ENCODE data around the gene IFNL3.

The IFNL3 gene

DNA sequence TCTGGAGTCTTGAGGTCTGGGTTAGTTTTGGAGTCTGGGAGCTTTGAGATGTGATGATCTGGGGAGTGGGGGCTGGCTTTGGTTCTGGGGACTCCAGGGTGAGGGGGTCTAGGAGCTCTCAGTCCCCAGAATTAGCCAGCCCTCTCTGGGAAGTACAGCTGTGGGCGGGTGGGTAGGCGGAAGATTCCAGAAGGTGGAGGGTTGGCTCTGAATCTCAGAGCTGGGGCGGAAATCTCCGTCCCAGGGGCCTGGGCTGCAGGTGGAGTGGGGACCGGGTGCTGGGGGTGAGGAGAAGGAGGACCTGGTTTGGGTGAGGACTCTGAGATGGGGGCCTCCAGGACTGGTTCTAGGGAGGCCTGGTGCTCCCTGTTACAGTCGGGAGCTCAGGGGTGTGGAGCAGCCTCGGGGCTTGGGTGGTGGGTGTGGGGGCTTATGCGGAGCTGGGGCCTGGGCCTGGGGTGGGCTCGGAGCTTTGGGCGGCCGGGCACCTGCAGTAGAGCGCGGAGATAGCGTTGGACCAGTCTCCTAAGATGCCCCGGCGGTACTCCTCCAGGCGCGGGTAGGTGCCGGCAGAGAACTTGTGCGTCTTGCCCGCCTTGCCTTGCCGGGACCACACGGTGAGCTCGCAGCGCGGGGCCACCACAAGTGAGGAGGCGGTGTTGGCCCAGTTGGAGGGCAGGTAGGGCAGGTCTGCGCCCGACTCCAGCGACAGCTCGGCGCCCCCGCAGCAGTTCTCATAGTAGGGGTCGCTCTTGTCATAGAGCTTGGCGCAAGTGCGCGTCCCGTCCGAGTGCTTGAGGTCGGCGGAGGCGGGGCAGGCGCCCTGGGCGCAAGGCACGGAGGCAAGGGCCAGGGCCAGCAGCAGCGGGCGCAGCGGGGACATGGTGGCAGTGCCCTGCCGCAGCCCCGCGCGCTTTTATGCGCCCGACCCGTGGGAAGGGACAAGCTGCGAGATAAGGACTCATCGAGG, 41.1 kb downstream of the IFNL3 start, which contains the start of gene SYCN:
TSS of gene SYCN (minus strand) at position 892 of the 970 bp plus-strand sequence. CDS start at position 883, 9 bp downstream.
- Histone ChIP-seq H3K27ac (ENCODE audit: insufficient read depth, low read depth, low read length, poor library complexity, severe bottlenecking) (no peak within 1 kb of the TSS), H3K27me3 (ENCODE audit: control insufficient read depth, insufficient read depth, low read length, poor library complexity, severe bottlenecking) (peaks cover 53% of the 10 kb centered on the region)

DNA sequence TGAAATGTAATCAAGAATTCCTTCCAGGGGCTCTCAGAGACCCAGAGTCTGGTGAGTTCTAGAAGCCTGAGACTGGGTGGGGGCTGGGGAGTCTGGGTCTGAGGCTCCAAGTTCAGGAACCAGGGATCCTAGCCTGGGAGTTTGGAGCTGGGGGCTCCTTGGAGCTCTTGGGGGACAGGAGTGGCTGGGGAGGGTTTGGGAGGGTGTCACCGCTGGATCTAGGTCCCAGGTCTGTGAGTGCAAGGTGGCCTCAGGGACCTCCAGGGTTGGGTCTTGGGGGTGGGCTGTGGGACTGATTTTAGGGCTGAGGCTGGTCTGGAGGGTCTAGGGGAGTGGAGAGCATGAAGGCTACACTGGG, 41.8 kb downstream of the IFNL3 start:
- no peaks in the 10 kb centered on the region for H3K9me3 ChIP-seq (ENCODE audit: control insufficient read depth, low read length)
- H3K36me3 ChIP-seq (ENCODE audit: control insufficient read depth, insufficient read depth, low read length): no peaks in the 10 kb centered on the region
- no peaks in the 10 kb centered on the region for H3K4me1 ChIP-seq (ENCODE audit: control insufficient read depth, insufficient read depth, low read length)
- H3K27me3 ChIP-seq (ENCODE audit: control insufficient read depth, insufficient read depth, low read length, poor library complexity, severe bottlenecking): peaks cover 60% of the 10 kb centered on the region
- H3K4me3 ChIP-seq (ENCODE audit: insufficient read depth, low read depth, low read length): no peak overlapping the region
- no peak overlapping the region for H3K27ac ChIP-seq (ENCODE audit: insufficient read depth, low read depth, low read length, poor library complexity, severe bottlenecking)
- WGBS, 2 experiments: 93 to 100% methylated on average over 1 of the region's 1 CpG

More for the DNA sequence above, 41.1 kb downstream of the IFNL3 start, which contains the start of gene SYCN:
- no peaks in the 10 kb centered on the region for H3K9me3 ChIP-seq (ENCODE audit: control insufficient read depth, low read length)
- no peak within 1 kb of the TSS for H3K4me3 ChIP-seq (ENCODE audit: insufficient read depth, low read depth, low read length)
- H3K36me3 ChIP-seq (ENCODE audit: control insufficient read depth, insufficient read depth, low read length): no peaks in the 10 kb centered on the region
- H3K4me1 ChIP-seq (ENCODE audit: control insufficient read depth, insufficient read depth, low read length): no peaks in the 10 kb centered on the region
- 55 to 57% methylated on average over 57 of the region's 57 CpGs for WGBS, 2 experiments

DNA sequence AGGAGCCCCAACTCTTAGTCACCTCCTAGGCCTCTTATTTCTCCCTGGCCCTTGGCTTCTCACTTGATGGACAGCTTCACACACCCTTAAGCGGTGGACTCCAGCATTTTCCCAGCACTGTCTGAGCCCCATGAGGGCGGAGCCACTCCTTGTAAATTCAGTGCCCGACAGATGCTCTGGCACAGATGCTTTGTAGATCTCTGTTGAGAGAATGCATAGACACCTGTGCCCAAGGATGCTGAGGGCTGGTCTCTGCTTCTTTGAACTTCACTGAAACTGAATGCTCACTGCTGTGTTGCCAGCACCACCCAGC, 44.0 kb downstream of the IFNL3 start:
- peaks cover 6% of the 10 kb centered on the region for H3K4me1 ChIP-seq (ENCODE audit: control insufficient read depth, insufficient read depth, low read length)
- peaks cover 78% of the 10 kb centered on the region for H3K27me3 ChIP-seq (ENCODE audit: control insufficient read depth, insufficient read depth, low read length, poor library complexity, severe bottlenecking)
- no peak overlapping the region for H3K4me3 ChIP-seq (ENCODE audit: insufficient read depth, low read depth, low read length)
- H3K36me3 ChIP-seq (ENCODE audit: control insufficient read depth, insufficient read depth, low read length): no peaks in the 10 kb centered on the region
- H3K27ac ChIP-seq (ENCODE audit: insufficient read depth, low read depth, low read length, poor library complexity, severe bottlenecking): no peak overlapping the region
- no peaks in the 10 kb centered on the region for H3K9me3 ChIP-seq (ENCODE audit: control insufficient read depth, low read length)
- 79 to 84% methylated on average over 3 of the region's 3 CpGs for WGBS, 2 experiments

DNA sequence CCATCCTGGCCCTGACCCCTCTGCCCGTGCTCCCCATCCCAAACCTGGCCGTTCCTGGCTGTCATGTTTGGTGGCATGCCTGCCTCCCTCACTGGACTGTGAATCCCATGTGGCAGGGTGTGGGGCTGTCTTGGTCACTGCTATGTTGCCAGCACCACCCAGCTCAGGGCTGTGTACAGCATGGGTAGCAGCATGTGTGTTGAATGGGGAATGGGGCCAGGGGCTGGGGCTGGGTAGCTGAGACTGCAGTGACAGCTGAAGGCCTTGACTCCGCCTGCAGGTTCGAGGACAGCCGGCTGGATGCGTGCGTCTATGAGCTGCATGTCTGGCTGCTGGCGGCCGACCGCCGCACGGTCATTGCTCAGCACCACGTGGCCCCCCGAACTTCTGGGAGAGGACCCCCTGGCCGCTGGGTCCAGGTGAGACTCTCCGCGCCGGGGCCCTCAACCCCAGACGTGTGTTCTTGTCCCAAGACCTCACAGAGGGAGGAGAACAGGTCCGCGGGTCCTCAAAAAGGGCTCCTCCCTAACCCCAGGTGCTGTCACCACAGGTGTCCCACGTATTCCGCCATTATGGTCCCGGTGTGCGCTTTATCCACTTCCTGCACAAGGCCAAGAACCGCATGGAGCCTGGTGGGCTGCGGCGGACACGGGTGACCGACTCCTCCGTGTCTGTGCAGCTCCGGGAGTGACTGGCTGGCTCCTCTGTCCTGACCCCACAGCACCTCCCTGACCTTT, 44.6 kb downstream of the IFNL3 start:
- 91% methylated on average over 32 of the region's 32 CpGs for WGBS, 2 experiments
- Histone ChIP-seq H3K4me1 (ENCODE audit: control insufficient read depth, insufficient read depth, low read length) (peaks cover 6% of the 10 kb centered on the region), H3K27ac (ENCODE audit: insufficient read depth, low read depth, low read length, poor library complexity, severe bottlenecking) (no peak overlapping the region), H3K36me3 (ENCODE audit: control insufficient read depth, insufficient read depth, low read length) (no peaks in the 10 kb centered on the region), H3K27me3 (ENCODE audit: control insufficient read depth, insufficient read depth, low read length, poor library complexity, severe bottlenecking) (peaks cover 76% of the 10 kb centered on the region), H3K9me3 (ENCODE audit: control insufficient read depth, low read length) (no peaks in the 10 kb centered on the region), H3K4me3 (ENCODE audit: insufficient read depth, low read depth, low read length) (no peak overlapping the region)

DNA sequence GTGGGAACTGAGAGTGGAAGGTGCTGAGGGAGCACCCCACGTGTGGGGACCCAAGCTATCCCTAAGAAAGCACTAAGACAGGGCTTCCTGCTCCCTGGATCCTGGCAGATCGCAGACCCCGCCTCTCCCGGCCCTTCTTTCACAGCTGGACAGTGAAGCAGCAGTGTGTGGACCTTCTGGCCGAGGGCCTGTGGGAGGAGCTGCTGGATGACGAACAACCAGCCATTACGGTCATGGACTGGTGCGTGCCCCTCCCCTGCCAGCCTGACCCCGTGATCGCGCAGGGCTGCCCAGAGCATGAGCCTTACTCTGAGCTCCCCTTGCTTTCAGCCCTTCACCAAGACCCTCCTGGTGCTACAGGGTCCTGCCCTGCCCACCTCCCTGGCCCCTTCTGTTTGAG, 45.8 kb downstream of the IFNL3 start:
- H3K36me3 ChIP-seq (ENCODE audit: control insufficient read depth, insufficient read depth, low read length): no peaks in the 10 kb centered on the region
- H3K4me3 ChIP-seq (ENCODE audit: insufficient read depth, low read depth, low read length): no peak overlapping the region
- H3K27me3 ChIP-seq (ENCODE audit: control insufficient read depth, insufficient read depth, low read length, poor library complexity, severe bottlenecking): peaks cover 64% of the 10 kb centered on the region
- no peak overlapping the region for H3K27ac ChIP-seq (ENCODE audit: insufficient read depth, low read depth, low read length, poor library complexity, severe bottlenecking)
- 52% methylated on average over 11 of the region's 11 CpGs for WGBS, 2 experiments
- no peaks in the 10 kb centered on the region for H3K9me3 ChIP-seq (ENCODE audit: control insufficient read depth, low read length)
- H3K4me1 ChIP-seq (ENCODE audit: control insufficient read depth, insufficient read depth, low read length): peaks cover 6% of the 10 kb centered on the region

DNA sequence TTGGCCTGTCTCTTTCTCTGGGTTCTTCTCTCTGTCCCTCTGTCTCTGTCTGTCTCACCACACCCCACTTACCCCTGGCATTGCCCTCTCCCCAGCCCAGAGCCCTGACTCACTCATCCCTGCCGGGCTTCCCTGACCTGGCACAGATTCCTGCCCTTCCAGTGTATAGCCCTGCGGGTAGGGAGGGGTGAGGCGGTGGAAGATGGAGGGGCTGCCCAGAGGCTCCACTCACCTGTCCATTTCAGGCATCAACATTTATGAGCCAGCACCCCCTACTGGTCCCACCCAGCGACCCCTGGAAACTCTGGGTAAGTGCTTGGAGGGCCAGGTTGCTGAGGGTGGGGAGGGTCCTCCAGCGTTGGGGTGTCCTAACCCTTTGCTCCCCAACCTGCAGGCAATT, 47.0 kb downstream of the IFNL3 start:
- Histone ChIP-seq H3K4me1 (ENCODE audit: control insufficient read depth, insufficient read depth, low read length) (peaks cover 6% of the 10 kb centered on the region), H3K4me3 (ENCODE audit: insufficient read depth, low read depth, low read length) (no peak overlapping the region), H3K36me3 (ENCODE audit: control insufficient read depth, insufficient read depth, low read length) (no peaks in the 10 kb centered on the region), H3K27me3 (ENCODE audit: control insufficient read depth, insufficient read depth, low read length, poor library complexity, severe bottlenecking) (peaks cover 52% of the 10 kb centered on the region), H3K9me3 (ENCODE audit: control insufficient read depth, low read length) (no peaks in the 10 kb centered on the region), H3K27ac (ENCODE audit: insufficient read depth, low read depth, low read length, poor library complexity, severe bottlenecking) (no peak overlapping the region)
- 69 to 73% methylated on average over 5 of the region's 5 CpGs for WGBS, 2 experiments

DNA sequence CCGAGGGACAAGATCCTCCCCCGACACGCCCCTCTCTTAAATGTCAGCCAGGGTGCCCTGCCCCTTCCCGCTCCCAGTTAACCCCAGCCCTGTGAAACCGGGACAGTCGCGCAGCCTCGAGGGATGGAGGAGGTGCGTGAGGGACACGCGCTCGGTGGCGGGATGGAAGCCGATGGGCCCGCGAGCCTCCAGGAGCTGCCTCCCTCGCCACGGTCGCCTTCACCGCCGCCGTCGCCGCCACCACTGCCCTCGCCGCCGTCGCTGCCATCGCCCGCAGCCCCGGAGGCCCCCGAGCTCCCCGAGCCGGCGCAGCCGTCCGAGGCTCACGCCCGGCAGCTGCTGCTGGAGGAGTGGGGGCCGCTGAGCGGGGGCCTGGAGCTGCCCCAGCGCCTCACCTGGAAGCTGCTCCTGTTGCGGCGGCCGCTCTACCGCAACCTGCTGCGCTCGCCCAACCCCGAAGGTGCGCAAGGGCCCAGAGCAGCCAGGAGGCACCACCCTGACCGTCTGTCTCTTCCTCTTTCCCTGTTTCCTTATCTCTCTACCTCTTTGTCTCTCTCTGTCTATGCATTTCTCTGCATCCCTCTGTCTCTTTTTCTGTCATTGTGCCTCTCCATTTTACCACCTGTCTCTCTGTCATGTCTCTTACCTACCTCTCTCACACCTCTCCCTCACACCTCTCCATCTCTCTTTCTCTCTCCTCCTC, 47.8 kb downstream of the IFNL3 start, which contains the start of gene NCCRP1:
TSS of gene NCCRP1 (plus strand) at position 105 of the 703 bp plus-strand sequence. CDS start at position 124, 19 bp downstream.
- Histone ChIP-seq H3K9me3 (ENCODE audit: control insufficient read depth, low read length) (no peaks in the 10 kb centered on the region), H3K4me3 (ENCODE audit: insufficient read depth, low read depth, low read length) (peak within 1 kb of the TSS; percentile 26), H3K4me1 (ENCODE audit: control insufficient read depth, insufficient read depth, low read length) (peaks cover 6% of the 10 kb centered on the region), H3K36me3 (ENCODE audit: control insufficient read depth, insufficient read depth, low read length) (no peaks in the 10 kb centered on the region), H3K27me3 (ENCODE audit: control insufficient read depth, insufficient read depth, low read length, poor library complexity, severe bottlenecking) (peaks cover 48% of the 10 kb centered on the region), H3K27ac (ENCODE audit: insufficient read depth, low read depth, low read length, poor library complexity, severe bottlenecking) (no peak within 1 kb of the TSS)
- WGBS, 2 experiments: 6 to 7% methylated on average over 51 of the region's 51 CpGs

DNA sequence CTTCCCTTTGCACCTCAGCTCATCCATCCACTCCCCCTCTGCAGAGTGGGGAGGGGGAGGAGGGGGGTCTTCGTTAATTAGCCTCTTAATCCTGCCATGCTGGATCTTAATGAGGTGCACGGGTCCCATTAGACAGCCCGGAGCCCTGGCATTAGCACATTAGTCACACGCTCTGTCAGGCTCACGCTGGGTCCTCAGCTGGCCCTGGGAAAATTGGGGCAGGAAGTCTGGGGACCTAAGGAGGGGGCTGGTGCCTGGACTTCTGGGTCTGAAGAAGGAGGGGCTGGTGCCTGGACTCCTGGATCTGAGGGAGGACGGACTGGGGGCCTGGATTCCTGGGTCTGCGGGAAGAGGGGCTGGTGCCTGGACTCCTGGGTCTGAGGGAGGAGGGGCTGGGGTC, 48.5 kb downstream of the IFNL3 start:
- no peak overlapping the region for H3K27ac ChIP-seq (ENCODE audit: insufficient read depth, low read depth, low read length, poor library complexity, severe bottlenecking)
- no peak overlapping the region for H3K4me3 ChIP-seq (ENCODE audit: insufficient read depth, low read depth, low read length)
- peaks cover 6% of the 10 kb centered on the region for H3K4me1 ChIP-seq (ENCODE audit: control insufficient read depth, insufficient read depth, low read length)
- peaks cover 42% of the 10 kb centered on the region for H3K27me3 ChIP-seq (ENCODE audit: control insufficient read depth, insufficient read depth, low read length, poor library complexity, severe bottlenecking)
- no peaks in the 10 kb centered on the region for H3K9me3 ChIP-seq (ENCODE audit: control insufficient read depth, low read length)
- WGBS, 2 experiments: 30 to 35% methylated on average over 7 of the region's 7 CpGs
- H3K36me3 ChIP-seq (ENCODE audit: control insufficient read depth, insufficient read depth, low read length): no peaks in the 10 kb centered on the region

DNA sequence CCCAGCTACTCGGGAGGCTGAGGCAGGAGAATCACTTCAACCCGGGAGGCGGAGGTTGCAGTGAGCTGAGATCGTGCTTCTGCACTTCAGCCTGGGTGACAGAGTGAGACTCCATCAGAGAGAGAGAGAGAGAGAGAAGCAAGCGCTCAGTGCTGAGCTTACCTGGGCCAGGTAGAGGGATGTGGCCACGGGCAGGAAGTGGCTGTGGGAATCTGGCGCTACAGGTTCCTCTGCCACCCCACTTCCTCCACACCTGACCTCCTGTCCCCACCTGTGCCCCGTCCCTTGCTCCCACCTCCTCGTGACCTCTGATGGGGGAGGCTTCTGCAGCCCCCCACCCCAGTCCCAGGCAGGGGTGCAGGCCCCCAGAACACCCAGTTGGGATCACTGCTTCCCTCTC, 49.1 kb downstream of the IFNL3 start:
- H3K27me3 ChIP-seq (ENCODE audit: control insufficient read depth, insufficient read depth, low read length, poor library complexity, severe bottlenecking): peaks cover 42% of the 10 kb centered on the region
- no peak overlapping the region for H3K4me3 ChIP-seq (ENCODE audit: insufficient read depth, low read depth, low read length)
- no peak overlapping the region for H3K27ac ChIP-seq (ENCODE audit: insufficient read depth, low read depth, low read length, poor library complexity, severe bottlenecking)
- H3K36me3 ChIP-seq (ENCODE audit: control insufficient read depth, insufficient read depth, low read length): no peaks in the 10 kb centered on the region
- 78 to 80% methylated on average over 9 of the region's 9 CpGs for WGBS, 2 experiments
- no peaks in the 10 kb centered on the region for H3K9me3 ChIP-seq (ENCODE audit: control insufficient read depth, low read length)
- peaks cover 6% of the 10 kb centered on the region for H3K4me1 ChIP-seq (ENCODE audit: control insufficient read depth, insufficient read depth, low read length)

All from ectodermal cell (in vitro differentiated cells).